ENCODE measurements around the gene CDADC1.

DNA sequence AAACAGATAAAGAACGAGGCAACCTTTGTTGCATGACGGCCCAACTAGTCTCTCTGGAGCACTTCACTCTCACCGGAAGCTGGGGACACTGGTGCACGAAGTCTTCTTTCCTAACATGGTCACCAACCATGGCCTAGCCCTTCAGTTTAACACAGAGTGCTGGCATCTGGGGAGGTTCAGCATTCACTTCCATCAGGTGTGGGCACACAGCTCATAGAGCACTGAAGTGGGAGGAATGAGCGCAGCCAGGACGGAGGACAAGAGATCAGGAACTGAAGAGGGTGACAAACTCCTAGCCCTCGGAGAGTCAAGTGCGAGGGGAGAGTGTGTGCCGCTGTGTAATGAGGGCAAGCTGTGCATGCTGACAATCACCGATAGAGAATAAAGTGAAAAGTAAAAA lies 92.4 kb downstream of the CDADC1 start:
- no peak for TF ChIP-seq POLR2A (IDR thresholded peaks at IDR 0.05)
- TF ChIP-seq, protein P1, sequence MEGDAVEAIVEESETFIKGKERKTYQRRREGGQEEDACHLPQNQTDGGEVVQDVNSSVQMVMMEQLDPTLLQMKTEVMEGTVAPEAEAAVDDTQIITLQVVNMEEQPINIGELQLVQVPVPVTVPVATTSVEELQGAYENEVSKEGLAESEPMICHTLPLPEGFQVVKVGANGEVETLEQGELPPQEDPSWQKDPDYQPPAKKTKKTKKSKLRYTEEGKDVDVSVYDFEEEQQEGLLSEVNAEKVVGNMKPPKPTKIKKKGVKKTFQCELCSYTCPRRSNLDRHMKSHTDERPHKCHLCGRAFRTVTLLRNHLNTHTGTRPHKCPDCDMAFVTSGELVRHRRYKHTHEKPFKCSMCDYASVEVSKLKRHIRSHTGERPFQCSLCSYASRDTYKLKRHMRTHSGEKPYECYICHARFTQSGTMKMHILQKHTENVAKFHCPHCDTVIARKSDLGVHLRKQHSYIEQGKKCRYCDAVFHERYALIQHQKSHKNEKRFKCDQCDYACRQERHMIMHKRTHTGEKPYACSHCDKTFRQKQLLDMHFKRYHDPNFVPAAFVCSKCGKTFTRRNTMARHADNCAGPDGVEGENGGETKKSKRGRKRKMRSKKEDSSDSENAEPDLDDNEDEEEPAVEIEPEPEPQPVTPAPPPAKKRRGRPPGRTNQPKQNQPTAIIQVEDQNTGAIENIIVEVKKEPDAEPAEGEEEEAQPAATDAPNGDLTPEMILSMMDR (IDR thresholded peaks at IDR 0.05), result no peak

All from right lobe of liver (tissue), 4 donors.